SU-DHL-6 (cell line): Measurements from ENCODE around the gene GLG1.

Source experiments
- H2AFZ ChIP-seq: fragments of 200-600 bp; sonication (generic); 2 replicates; pipeline ENCODE4 v1.6.1; 2014; ENCODE audit warnings: low read depth, mild to moderate bottlenecking, moderate library complexity, mixed read lengths, antibody characterized with exemption, low read length; ENCODE audit not compliant: severe bottlenecking
- H3F3A ChIP-seq: fragments of 200-600 bp; shearing (Covaris generic); 2 replicates; pipeline ENCODE4 v1.6.0; 2016; ENCODE audit warnings: antibody characterized with exemption, mild to moderate bottlenecking; ENCODE audit not compliant: insufficient read depth
- H3K27ac ChIP-seq: fragments of 200-600 bp; sonication (generic); 2 replicates; pipeline ENCODE4 v1.5.1; 2016; ENCODE audit warnings: low read depth, mild to moderate bottlenecking, low read length, moderate library complexity, mixed read lengths
- H3K27me3 ChIP-seq: fragments of 200-600 bp; sonication (generic), shearing (Covaris generic); 2 replicates; pipeline ENCODE4 v1.6.0; 2014; ENCODE audit warnings: mild to moderate bottlenecking, low read length
- H3K36me3 ChIP-seq: fragments of 200-600 bp; sonication (generic); 2 replicates; pipeline ENCODE4 v1.6.1; 2014; ENCODE audit warnings: mild to moderate bottlenecking, low read length, mixed read lengths
- H3K4me2 ChIP-seq: fragments of 300-600, 200-600 bp; shearing (Covaris generic), sonication (generic); 2 replicates; pipeline ENCODE4 v1.6.0; 2014; ENCODE audit warnings: low read length, low read depth, mild to moderate bottlenecking; ENCODE audit not compliant: poor library complexity, severe bottlenecking
- H3K4me3 ChIP-seq: fragments of 200-600 bp; sonication (generic); 2 replicates; pipeline ENCODE4 v1.5.1; 2014; ENCODE audit warnings: antibody characterized with exemption, low read length, mild to moderate bottlenecking, mixed read lengths; ENCODE audit not compliant: insufficient read depth, poor library complexity, severe bottlenecking
- H3K79me2 ChIP-seq: fragments of 200-600 bp; sonication (generic); 2 replicates; pipeline ENCODE4 v1.6.1; 2014; ENCODE audit warnings: mild to moderate bottlenecking, low read length, moderate library complexity; ENCODE audit not compliant: insufficient read depth
- H3K9ac ChIP-seq: fragments of 200-600 bp; sonication (generic); 2 replicates; pipeline ENCODE4 v1.7.0; 2014; ENCODE audit warnings: mild to moderate bottlenecking, low read length
- H3K9me2 ChIP-seq: fragments of 200-600 bp; sonication (generic); replicated peaks from 2 replicates; pipeline ENCODE4 v1.6.1; 2014; ENCODE audit warnings: low read length; ENCODE audit not compliant: insufficient read depth
- H3K9me3 ChIP-seq: fragments of 200-600 bp; sonication (generic); 2 replicates; pipeline ENCODE4 v1.6.1; 2014; ENCODE audit warnings: low read length, mixed read lengths; ENCODE audit not compliant: insufficient read depth
- H4K20me1 ChIP-seq: fragments of 200-600 bp; sonication (generic); 2 replicates; pipeline ENCODE4 v1.6.1; 2014; ENCODE audit warnings: low read depth, mild to moderate bottlenecking, antibody characterized with exemption, low read length, moderate library complexity, mixed read lengths
- EZH2phosphoT487 ChIP-seq: fragments of 200-600 bp; sonication (generic), shearing (Covaris generic); conservative IDR thresholded peaks from 2 replicates; pipeline ENCODE4 v1.6.1; 2018; ENCODE audit warnings: mild to moderate bottlenecking, antibody characterized with exemption, low read length, moderate library complexity, mixed read lengths
- TF ChIP-seq, protein P1 (sequence below): fragments of 200-600 bp; sonication (generic); IDR thresholded peaks from one replicate; pipeline ENCODE4 v1.5.1; 2017; ENCODE audit warnings: antibody characterized with exemption, mild to moderate bottlenecking, low read length, moderate library complexity; ENCODE audit not compliant: insufficient read depth, poor library complexity, severe bottlenecking

GLG1 gene

DNA sequence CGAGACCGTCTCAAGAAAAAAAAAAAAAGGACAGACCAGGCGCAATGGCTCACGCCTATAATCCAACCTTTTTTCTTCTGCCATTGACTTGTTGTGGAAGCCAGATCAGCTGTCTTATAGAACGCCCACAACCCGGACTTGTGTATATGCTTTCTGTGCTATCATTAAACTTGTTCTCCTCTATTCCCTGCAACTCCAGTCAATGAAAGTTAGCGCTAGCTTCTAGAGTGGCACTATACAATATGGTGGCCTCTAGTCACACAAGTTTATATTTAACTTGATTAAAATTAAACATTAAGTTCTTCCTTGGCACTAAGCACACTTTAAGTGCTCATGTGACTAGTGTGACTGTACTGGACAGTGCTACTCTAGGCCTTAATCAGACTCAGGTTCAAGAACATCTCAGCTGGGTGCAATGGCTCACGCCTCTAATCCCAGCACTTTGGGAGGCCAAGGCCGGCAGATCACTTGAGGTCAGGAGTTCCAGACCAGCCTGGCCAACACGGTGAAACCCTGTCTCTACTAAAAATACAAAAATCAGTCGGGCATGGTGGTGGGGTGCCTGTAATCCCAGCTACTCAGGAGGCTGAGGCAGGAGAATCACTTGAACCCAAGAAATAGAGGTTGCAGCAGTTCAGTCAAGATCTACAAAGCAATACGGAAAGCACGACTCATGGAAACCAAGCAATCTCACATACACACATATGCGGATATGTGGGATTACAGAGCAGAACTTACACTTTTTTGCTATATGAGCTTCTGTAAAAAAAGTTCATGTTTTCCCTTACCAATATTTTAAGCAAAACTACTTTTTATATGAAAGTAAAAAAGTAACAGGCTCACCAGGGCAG is 18.8 kb upstream of the GLG1 start:
- H3K9ac ChIP-seq: no peak overlapping the region
- H3K4me2 ChIP-seq: no peak overlapping the region

DNA sequence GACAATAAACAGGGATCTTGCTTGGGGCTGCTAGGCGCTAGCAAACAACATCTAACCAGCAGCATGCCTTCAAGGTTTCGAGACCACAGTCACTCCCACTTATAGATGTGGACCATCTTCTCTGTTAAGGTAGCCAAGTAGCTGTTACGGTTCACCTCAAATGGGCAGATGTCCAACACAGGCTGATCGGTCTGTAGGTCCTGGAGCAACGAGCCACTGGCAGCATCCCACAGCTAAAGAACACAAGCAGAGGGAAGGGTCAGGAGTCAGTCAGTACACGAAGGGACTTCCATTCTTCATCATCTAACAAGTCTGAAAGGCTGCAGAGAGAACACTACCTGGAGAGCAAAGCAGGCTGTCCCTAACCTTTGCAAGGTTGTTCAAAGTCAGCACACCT is 16.9 kb upstream of the GLG1 start:
- H3K36me3 ChIP-seq: peaks cover 35% of the 10 kb centered on the region

More for the DNA sequence above, 18.8 kb upstream of the GLG1 start:
- no peaks in the 10 kb centered on the region for H4K20me1 ChIP-seq
- H3F3A ChIP-seq: no peaks in the 10 kb centered on the region
- no peak overlapping the region for H3K4me3 ChIP-seq
- no peak overlapping the region for H2AFZ ChIP-seq
- no peak for TF ChIP-seq EZH2phosphoT487
- TF ChIP-seq, protein P1, sequence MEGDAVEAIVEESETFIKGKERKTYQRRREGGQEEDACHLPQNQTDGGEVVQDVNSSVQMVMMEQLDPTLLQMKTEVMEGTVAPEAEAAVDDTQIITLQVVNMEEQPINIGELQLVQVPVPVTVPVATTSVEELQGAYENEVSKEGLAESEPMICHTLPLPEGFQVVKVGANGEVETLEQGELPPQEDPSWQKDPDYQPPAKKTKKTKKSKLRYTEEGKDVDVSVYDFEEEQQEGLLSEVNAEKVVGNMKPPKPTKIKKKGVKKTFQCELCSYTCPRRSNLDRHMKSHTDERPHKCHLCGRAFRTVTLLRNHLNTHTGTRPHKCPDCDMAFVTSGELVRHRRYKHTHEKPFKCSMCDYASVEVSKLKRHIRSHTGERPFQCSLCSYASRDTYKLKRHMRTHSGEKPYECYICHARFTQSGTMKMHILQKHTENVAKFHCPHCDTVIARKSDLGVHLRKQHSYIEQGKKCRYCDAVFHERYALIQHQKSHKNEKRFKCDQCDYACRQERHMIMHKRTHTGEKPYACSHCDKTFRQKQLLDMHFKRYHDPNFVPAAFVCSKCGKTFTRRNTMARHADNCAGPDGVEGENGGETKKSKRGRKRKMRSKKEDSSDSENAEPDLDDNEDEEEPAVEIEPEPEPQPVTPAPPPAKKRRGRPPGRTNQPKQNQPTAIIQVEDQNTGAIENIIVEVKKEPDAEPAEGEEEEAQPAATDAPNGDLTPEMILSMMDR: no peak
- no peaks in the 10 kb centered on the region for H3K9me3 ChIP-seq
- H3K27me3 ChIP-seq: no peaks in the 10 kb centered on the region
- H3K9me2 ChIP-seq: no peaks in the 10 kb centered on the region
- H3K79me2 ChIP-seq: no peaks in the 10 kb centered on the region
- peaks cover 49% of the 10 kb centered on the region for H3K36me3 ChIP-seq
- no peak overlapping the region for H3K27ac ChIP-seq

DNA sequence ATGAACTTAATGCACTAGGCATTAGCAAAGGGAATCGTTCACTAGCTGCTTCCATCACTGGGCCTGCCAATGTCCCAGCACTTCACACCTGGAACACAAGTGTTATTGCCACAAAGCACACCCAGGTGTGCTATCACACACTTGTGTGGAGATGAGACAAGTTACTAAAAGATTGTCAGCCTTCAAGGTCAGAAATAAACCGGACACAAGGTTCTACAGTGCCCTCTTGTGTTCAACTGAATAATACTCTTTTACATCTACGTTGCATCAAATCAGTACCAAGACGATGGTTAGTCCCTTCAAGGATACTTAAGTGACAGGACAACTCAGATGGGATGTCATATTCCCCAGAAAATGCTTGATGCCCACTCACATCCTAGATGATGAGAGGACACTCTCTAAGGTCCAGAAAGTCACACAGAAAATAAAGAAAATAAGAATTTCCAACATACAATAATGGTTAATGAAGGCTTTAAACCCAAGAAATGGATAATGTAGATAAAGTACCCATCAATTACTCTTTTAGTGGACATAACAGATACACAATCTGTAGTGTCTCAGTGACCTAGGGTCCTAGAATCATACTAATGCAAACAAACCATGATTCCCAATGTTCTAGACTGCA is 16.4 kb upstream of the GLG1 start:
- Histone ChIP-seq H3K9ac (no peak overlapping the region), H3K27ac (no peak overlapping the region), H3K36me3 (peaks cover 30% of the 10 kb centered on the region), H3K9me3 (no peaks in the 10 kb centered on the region), H2AFZ (no peak overlapping the region), H3K4me3 (no peak overlapping the region), H3K9me2 (no peaks in the 10 kb centered on the region), H3K27me3 (no peaks in the 10 kb centered on the region), H3F3A (0 out of 2 replicates have a peak, but pooled peaks cover 3% of the 10 kb centered on the region), H4K20me1 (no peaks in the 10 kb centered on the region), H3K4me2 (no peak overlapping the region), H3K79me2 (no peaks in the 10 kb centered on the region)
- TF ChIP-seq EZH2phosphoT487: no peak
- TF ChIP-seq, protein P1: peak; percentile 49

More for the DNA sequence above, 16.9 kb upstream of the GLG1 start:
- TF ChIP-seq, protein P1: no peak
- TF ChIP-seq EZH2phosphoT487: no peak
- H3K27ac ChIP-seq: no peak overlapping the region
- 0 out of 2 replicates have a peak, but pooled peaks cover 3% of the 10 kb centered on the region for H3F3A ChIP-seq
- H3K4me2 ChIP-seq: no peak overlapping the region
- H3K9me2 ChIP-seq: no peaks in the 10 kb centered on the region
- no peaks in the 10 kb centered on the region for H3K9me3 ChIP-seq
- no peak overlapping the region for H3K9ac ChIP-seq
- H4K20me1 ChIP-seq: no peaks in the 10 kb centered on the region
- H3K4me3 ChIP-seq: no peak overlapping the region
- no peak overlapping the region for H2AFZ ChIP-seq
- no peaks in the 10 kb centered on the region for H3K79me2 ChIP-seq
- H3K27me3 ChIP-seq: no peaks in the 10 kb centered on the region
